GM12875 (cell line): ENCODE measurements around the gene MORN3.
"Not testable (repeated sequence)": the region's sequence is repeated elsewhere in the genome, so short reads cannot be mapped to it uniquely, and the experiment has no call there.

ENCODE experiments used
- H3K4me3 ChIP-seq: one replicate; pipeline ENCODE4 v1.5.1; 2011; ENCODE audit warnings: low read depth, low read length, control low read depth
- CTCF ChIP-seq: IDR thresholded peaks from 2 replicates; pipeline ENCODE4 v1.5.1; 2011; ENCODE audit warnings: low read depth, mild to moderate bottlenecking, control low read depth, inconsistent platforms, low read length, moderate library complexity, borderline replicate concordance; ENCODE audit not compliant: insufficient read depth

The MORN3 gene

GRCh38 chr12:121678716-121679300 lies 9.4 kb upstream of the MORN3 start:
- H3K4me3 ChIP-seq, result no peak overlapping the region
- TF ChIP-seq CTCF, result no peak

- H3K4me3 ChIP-seq, result no peak overlapping the region
- TF ChIP-seq CTCF, result no peak
Measured at GRCh38 chr12:121678305-121678704, 8.9 kb upstream of the MORN3 start.

GRCh38 chr12:121676190-121676589 lies 6.7 kb upstream of the MORN3 start:
- TF ChIP-seq CTCF, result no peak
- H3K4me3 ChIP-seq, result no peak overlapping the region

- H3K4me3 ChIP-seq, result peak overlapping the region; percentile 50
- no peak for TF ChIP-seq CTCF
Measured at GRCh38 chr12:121673013-121673511, 3.6 kb upstream of the MORN3 start.

GRCh38 chr12:121668750-121669520 lies 519 bp downstream of the MORN3 start:
- peak; percentile 56 for TF ChIP-seq CTCF
- no peak overlapping the region for H3K4me3 ChIP-seq

GRCh38 chr12:121666829-121667228 lies 2.6 kb downstream of the MORN3 start:
- not testable (repeated sequence) for H3K4me3 ChIP-seq

- H3K4me3 ChIP-seq, result no peak overlapping the region
- no peak for TF ChIP-seq CTCF
Measured at GRCh38 chr12:121663610-121663929, 5.9 kb downstream of the MORN3 start.

- not testable (repeated sequence) for H3K4me3 ChIP-seq
Measured at GRCh38 chr12:121661353-121662105, 7.9 kb downstream of the MORN3 start.
